IMR-90 (cell line): Measurements from ENCODE around the gene ME3. TPM values are rescaled to one million over a fixed set of nuclear protein-coding genes. Genes with fewer than 3 reads are reported as not detected.

Source experiments
- ATAC-seq: fragments of 200-7000 bp; cut with Tn5 transposase; 2 replicates; pipeline ENCODE4 v1.9.1; 2020; ENCODE audit warnings: low read depth, mild to moderate bottlenecking, moderate library complexity
- BruUV-seq: library from RNA; stranded (reverse); fragments of 400-500 nt; replicated peaks from 2 replicates; lab custom pipeline; 2021; lab: Mats Ljungman, UMichigan
- CTCF ChIA-PET: fragments of 300-600 bp; formaldehyde crosslinking; extraction: SDS; loops from one replicate; lab custom pipeline; 2021; ENCODE audit warnings: antibody characterized with exemption; lab: Yijun Ruan, JAX
- POLR2A ChIA-PET: fragments of 300-600 bp; sonication (Branson Sonifier 250); formaldehyde crosslinking; loops from one replicate; lab custom pipeline; 2022; ENCODE audit warnings: antibody characterized with exemption; ENCODE audit not compliant: unreplicated experiment; lab: Charles Lee
- DNase-seq: peaks from one replicate; pipeline ENCODE4 v3.0.0; 2013
- H2AFZ ChIP-seq: replicated peaks from 2 replicates; pipeline ENCODE3; 2013; ENCODE audit warnings: low read length, mild to moderate bottlenecking; ENCODE audit not compliant: poor library complexity
- H2AK5ac ChIP-seq: 2 replicates; pipeline ENCODE4 v1.6.1; 2013; ENCODE audit warnings: low read depth, low read length, inconsistent platforms
- H2AK9ac ChIP-seq: replicated peaks from 2 replicates; pipeline ENCODE3; 2013; ENCODE audit warnings: mild to moderate bottlenecking, low read depth, low read length, moderate library complexity; ENCODE audit not compliant: poor library complexity
- H2BK120ac ChIP-seq: 2 replicates; pipeline ENCODE4 v1.6.1; 2013; ENCODE audit warnings: low read depth, low read length, inconsistent platforms
- H2BK15ac ChIP-seq: 3 replicates; pipeline ENCODE4 v1.6.1; 2013; ENCODE audit warnings: low read depth, low read length, inconsistent platforms
- H2BK20ac ChIP-seq: 2 replicates; pipeline ENCODE4 v1.6.1; 2013; ENCODE audit warnings: low read depth, mild to moderate bottlenecking, inconsistent platforms, low read length, moderate library complexity
- H2BK5ac ChIP-seq: 2 replicates; pipeline ENCODE4 v1.6.1; 2013; ENCODE audit warnings: mild to moderate bottlenecking, low read depth, low read length, inconsistent platforms; ENCODE audit not compliant: poor library complexity, severe bottlenecking
- H3K14ac ChIP-seq: replicated peaks from 2 replicates; pipeline ENCODE4 v1.6.1; 2013; ENCODE audit warnings: low read depth, low read length, inconsistent platforms
- H3K18ac ChIP-seq: 2 replicates; pipeline ENCODE4 v1.6.1; 2013; ENCODE audit warnings: low read depth, low read length, control low read depth
- H3K23ac ChIP-seq: 2 replicates; pipeline ENCODE4 v1.6.1; 2013; ENCODE audit warnings: low read depth, low read length, inconsistent platforms
- H3K27ac ChIP-seq: 2 replicates; pipeline ENCODE4 v1.5.1; 2013; ENCODE audit warnings: mild to moderate bottlenecking, control low read depth, low read length; ENCODE audit not compliant: insufficient read depth
- H3K27me3 ChIP-seq: 2 replicates; pipeline ENCODE4 v1.6.1; 2013; ENCODE audit warnings: low read length; ENCODE audit not compliant: control insufficient read depth, insufficient read depth
- H3K36me3 ChIP-seq: 2 replicates; pipeline ENCODE4 v1.6.1; 2013; ENCODE audit warnings: low read length, mixed read lengths; ENCODE audit not compliant: control insufficient read depth, insufficient read depth
- H3K4ac ChIP-seq: 2 replicates; pipeline ENCODE4 v1.6.1; 2013; ENCODE audit warnings: low read depth, low read length, inconsistent platforms
- H3K4me1 ChIP-seq: 2 replicates; pipeline ENCODE4 v1.6.1; 2013; ENCODE audit warnings: low read length, mixed read lengths; ENCODE audit not compliant: control insufficient read depth, insufficient read depth
- H3K4me2 ChIP-seq: 2 replicates; pipeline ENCODE4 v1.6.1; 2013; ENCODE audit warnings: low read depth, mild to moderate bottlenecking, control low read depth, low read length, moderate library complexity
- H3K4me3 ChIP-seq: 2 replicates; pipeline ENCODE4 v1.5.1; 2013; ENCODE audit warnings: low read depth, mild to moderate bottlenecking, control low read depth, low read length, moderate library complexity; ENCODE audit not compliant: insufficient read depth
- H3K56ac ChIP-seq: 2 replicates; pipeline ENCODE4 v1.6.1; 2013; ENCODE audit warnings: low read length, inconsistent platforms; ENCODE audit not compliant: insufficient read depth; ENCODE audit errors: extremely low read depth
- H3K79me1 ChIP-seq, 2 experiments: 2 replicates each; pipeline ENCODE4 v1.6.1; 2013; ENCODE audit warnings: low read length in 2 of 2, inconsistent platforms in 1 of 2, low read depth in 1 of 2
- H3K9ac ChIP-seq: 2 replicates; pipeline ENCODE4 v1.6.1; 2013; ENCODE audit warnings: low read depth, low read length, control low read depth
- H3K9me1 ChIP-seq: 2 replicates; pipeline ENCODE4 v1.6.1; 2013; ENCODE audit warnings: low read length, inconsistent platforms; ENCODE audit not compliant: insufficient read depth
- H3K9me3 ChIP-seq: 2 replicates; pipeline ENCODE4 v1.6.1; 2013; ENCODE audit warnings: low read length; ENCODE audit not compliant: control insufficient read depth, insufficient read depth
- H4K20me1 ChIP-seq: 2 replicates; pipeline ENCODE4 v1.6.1; 2013; ENCODE audit warnings: low read length, inconsistent platforms; ENCODE audit not compliant: insufficient read depth
- H4K5ac ChIP-seq: 2 replicates; pipeline ENCODE4 v1.6.1; 2013; ENCODE audit warnings: mild to moderate bottlenecking, low read depth, low read length, control low read depth
- H4K8ac ChIP-seq, 2 experiments: 2 replicates each; pipeline ENCODE4 v1.6.1; 2013; ENCODE audit warnings: low read depth in 2 of 2, low read length in 2 of 2, control low read depth in 1 of 2, inconsistent platforms in 1 of 2
- H4K91ac ChIP-seq: 2 replicates; pipeline ENCODE4 v1.6.1; 2013; ENCODE audit warnings: low read depth, low read length, inconsistent platforms; ENCODE audit not compliant: insufficient read depth
- MAFK ChIP-seq: IDR thresholded peaks from 2 replicates; pipeline ENCODE4 v1.6.1; 2012; ENCODE audit warnings: low read depth, low read length, improper control_type of control experiment
- MXI1 ChIP-seq: IDR thresholded peaks from 2 replicates; pipeline ENCODE4 v1.6.1; 2012; ENCODE audit warnings: low read depth, mild to moderate bottlenecking, low read length, moderate library complexity, borderline replicate concordance
- NFE2L2 ChIP-seq: fragments of 150-350 bp; IDR thresholded peaks from 2 replicates; pipeline ENCODE4 v1.6.1; 2016; ENCODE audit warnings: low read depth, mild to moderate bottlenecking, low read length
- WGBS, 2 experiments: methylation state at CpG; one replicate each; pipeline versions ENCODE4 v1.1.5 to v1.1.7; 2013; ENCODE audit warnings: missing lambda C conversion rate in 2 of 2; ENCODE audit not compliant: insufficient read length in 1 of 2; ENCODE audit errors: extremely low coverage in 2 of 2; 5-methylcytosine and 5-hydroxymethylcytosine counted together
- dilution Hi-C: fragments of 300-500 bp; cut with HindIII; formaldehyde crosslinking; loops from one replicate; pipeline ENCODE4 v1.14.3; 2018; ENCODE audit warnings: low sequenced_read_pairs; ENCODE audit not compliant: unreplicated experiment
- in situ Hi-C: fragments of 300-500 bp; cut with MboI; formaldehyde crosslinking; loops from 3 replicates; pipeline ENCODE4 v1.14.3; 2019; ENCODE audit warnings: low sequenced_read_pairs, inconsistent platforms, mixed read lengths
- intact Hi-C: fragments of 100-400 bp; cut with micrococcal nuclease; formaldehyde crosslinking; loops from 2 replicates; pipeline ENCODE4 v1.10.0; 2022
- polyA plus RNA-seq, 3 experiments: library from polyadenylated mRNA; depleted of rRNA; stranded (reverse); fragments of >200 nt; gene quantifications; 2 replicates each; pipeline ENCODE4 v1.2.3, GENCODE V29; 2012; ENCODE audit warnings: low replicate concordance in 1 of 3
- total RNA-seq: library from RNA; depleted of rRNA; stranded (reverse); fragments of >200 nt; gene quantifications from 2 replicates; pipeline ENCODE4 v1.2.3, GENCODE V29; 2012

The ME3 gene
- total and polyA plus RNA-seq, 2 of the 4 experiments (the other 2 are of a cell fraction) = 7.8 to 9.0 TPM

DNA sequence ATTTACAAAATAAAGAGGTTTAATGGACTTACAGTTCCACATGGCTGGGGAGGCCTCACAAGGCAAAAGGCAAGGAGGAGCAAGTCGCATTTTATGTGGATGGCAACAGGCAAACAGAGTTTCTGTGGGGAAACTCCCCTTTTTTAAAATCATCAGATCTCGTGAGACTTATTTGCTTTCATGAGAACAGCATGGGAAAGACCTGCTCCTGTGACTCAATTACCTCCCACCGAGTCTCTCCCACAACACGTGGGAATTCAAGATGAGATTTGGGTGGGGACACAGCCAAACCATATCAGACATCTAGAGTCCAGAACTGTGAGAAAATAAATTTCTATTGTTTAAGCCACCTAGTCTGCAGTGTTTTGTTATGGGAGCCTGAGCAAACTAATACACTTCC lies 80.8 kb downstream of the ME3 start:
- ATAC-seq (no peak), DNase-seq (no peak)
- Histone ChIP-seq H2AFZ (no peak overlapping the region), H3K56ac (peak overlapping the region; percentile 47; the same call in 1 of the 2 replicates), H4K20me1 (no peaks in the 10 kb centered on the region), H3K9me3 (no peaks in the 10 kb centered on the region), H2BK15ac (peak overlapping the region; percentile 89; the same call in 1 of the 3 replicates), H3K27ac (no peak overlapping the region), H3K18ac (peak overlapping the region; percentile 89; the same call in 1 of the 2 replicates), H3K9me1 (peaks cover 19% of the 10 kb centered on the region), H3K4me3 (no peak overlapping the region), H2AK5ac (0 out of 2 replicates have a peak overlapping the region, but pooled peaks have one; percentile 93), H2BK20ac (peak overlapping the region; percentile 80), H2BK120ac (peak overlapping the region; percentile 87; the same call in 1 of the 2 replicates), H3K14ac (peak overlapping the region; percentile 83), H4K8ac (peak overlapping the region; percentile 48 to 72; a peak in 3 of 4 replicates), H2BK5ac (peak overlapping the region; percentile 90), H3K36me3 (no peaks in the 10 kb centered on the region), H3K79me1 (peaks cover 0 to 15% of the 10 kb centered on the region in 2 experiments; a peak in 1 of 4 replicates), H3K23ac (peak overlapping the region; percentile 61; the same call in 1 of the 2 replicates), H4K5ac (no peak overlapping the region; the same call in 1 of the 2 replicates), H2AK9ac (no peak overlapping the region), H3K4me2 (no peak overlapping the region), H3K4ac (peak overlapping the region; percentile 90), H3K4me1 (peaks cover 9% of the 10 kb centered on the region), H3K27me3 (no peaks in the 10 kb centered on the region), H3K9ac (no peak overlapping the region), H4K91ac (peak overlapping the region; percentile 79)
- dilution Hi-C loops (no loop called here), in situ Hi-C loops (no loop called here), intact Hi-C loops (no loop called here)
- BruUV-seq = no TSS peak
- WGBS, 2 experiments = no CpG with 5 or more reads among the region's 4 CpGs
- no peak for TF ChIP-seq MXI1
- no peak for TF ChIP-seq MAFK
- no peak for TF ChIP-seq NFE2L2
- ChIA-PET POLR2A (no interaction called here), CTCF (no interaction called here)
